Thoracic aorta (tissue), 2 donors: ENCODE results near the gene M1AP. TPM values are rescaled to one million over a fixed set of nuclear protein-coding genes. Genes with fewer than 3 reads are reported as not detected.

Experiments
- ATAC-seq: fragments of 150-250 bp; one replicate; pipeline ENCODE4 v1.8.0; 2017; ENCODE audit warnings: low read depth; ENCODE audit not compliant: insufficient number of reproducible peaks, low FRiP score
- DNase-seq: peaks from one replicate; pipeline ENCODE4 v3.0.0-alpha.2; 2020; ENCODE audit warnings: low spot score
- H3K27ac ChIP-seq, 2 donors: fragments of 200-600 bp; sonication (generic); 1 replicate in 1 of 2; 2 replicates in 1 of 2; pipeline ENCODE4 v1.5.1; 2016; ENCODE audit warnings: mild to moderate bottlenecking in 2 of 2, moderate library complexity in 2 of 2
- H3K27me3 ChIP-seq: fragments of 200-600 bp; sonication (generic); replicated peaks from 2 replicates; pipeline ENCODE4 v1.6.0; 2016; ENCODE audit warnings: mild to moderate bottlenecking; ENCODE audit not compliant: insufficient read depth
- H3K36me3 ChIP-seq: fragments of 200-600 bp; sonication (generic); one replicate; pipeline ENCODE4 v1.5.1; 2016
- H3K4me1 ChIP-seq, 2 donors: fragments of 200-600 bp; sonication (generic); 1 replicate in 1 of 2; 2 replicates in 1 of 2; pipeline versions ENCODE4 v1.5.1 to v1.6.0; 2016; ENCODE audit warnings: low read depth in 2 of 2, mild to moderate bottlenecking in 1 of 2; ENCODE audit not compliant: control insufficient read depth in 1 of 2
- H3K4me3 ChIP-seq: fragments of 200-600 bp; sonication (generic); 2 replicates; pipeline ENCODE4 v1.5.1; 2016; ENCODE audit warnings: mild to moderate bottlenecking
- H3K9me3 ChIP-seq: fragments of 200-600 bp; sonication (generic); 2 replicates; pipeline ENCODE4 v1.5.1; 2016
- total RNA-seq, 2 donors: library from RNA; depleted of rRNA; stranded (reverse); fragments of >200 nt; gene quantifications; one replicate each; pipeline versions ENCODE4 v1.1.0 to v1.2.3, GENCODE V29; 2016
- TF ChIP-seq, protein P1 (sequence below): fragments of 200-600 bp; sonication (generic); IDR thresholded peaks from one replicate; pipeline ENCODE4 v1.5.1; 2019; ENCODE audit warnings: antibody characterized with exemption

Gene M1AP
- total RNA-seq = 1 to 10 TPM in 1 of 2 donors, not detected in 1; 4.5 TPM

- TF ChIP-seq, protein P1, sequence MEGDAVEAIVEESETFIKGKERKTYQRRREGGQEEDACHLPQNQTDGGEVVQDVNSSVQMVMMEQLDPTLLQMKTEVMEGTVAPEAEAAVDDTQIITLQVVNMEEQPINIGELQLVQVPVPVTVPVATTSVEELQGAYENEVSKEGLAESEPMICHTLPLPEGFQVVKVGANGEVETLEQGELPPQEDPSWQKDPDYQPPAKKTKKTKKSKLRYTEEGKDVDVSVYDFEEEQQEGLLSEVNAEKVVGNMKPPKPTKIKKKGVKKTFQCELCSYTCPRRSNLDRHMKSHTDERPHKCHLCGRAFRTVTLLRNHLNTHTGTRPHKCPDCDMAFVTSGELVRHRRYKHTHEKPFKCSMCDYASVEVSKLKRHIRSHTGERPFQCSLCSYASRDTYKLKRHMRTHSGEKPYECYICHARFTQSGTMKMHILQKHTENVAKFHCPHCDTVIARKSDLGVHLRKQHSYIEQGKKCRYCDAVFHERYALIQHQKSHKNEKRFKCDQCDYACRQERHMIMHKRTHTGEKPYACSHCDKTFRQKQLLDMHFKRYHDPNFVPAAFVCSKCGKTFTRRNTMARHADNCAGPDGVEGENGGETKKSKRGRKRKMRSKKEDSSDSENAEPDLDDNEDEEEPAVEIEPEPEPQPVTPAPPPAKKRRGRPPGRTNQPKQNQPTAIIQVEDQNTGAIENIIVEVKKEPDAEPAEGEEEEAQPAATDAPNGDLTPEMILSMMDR = no peak
- Histone ChIP-seq H3K27me3 (no peaks in the 10 kb centered on the region), H3K4me3 (peak within 1 kb of the TSS; percentile 47), H3K4me1 (no peaks in the 10 kb centered on the region), H3K36me3 (no peaks in the 10 kb centered on the region), H3K9me3 (no peaks in the 10 kb centered on the region), H3K27ac (no peak within 1 kb of the TSS)
- DNase-seq (no peak), ATAC-seq (no peak)
These were observed at the start of gene M1AP for GRCh38 chr2:74648009-74648443. Gene M1AP, minus strand, starts transcription at chr2:74648330. Its CDS starts 8,055 bp downstream, at chr2:74640275.

DNA sequence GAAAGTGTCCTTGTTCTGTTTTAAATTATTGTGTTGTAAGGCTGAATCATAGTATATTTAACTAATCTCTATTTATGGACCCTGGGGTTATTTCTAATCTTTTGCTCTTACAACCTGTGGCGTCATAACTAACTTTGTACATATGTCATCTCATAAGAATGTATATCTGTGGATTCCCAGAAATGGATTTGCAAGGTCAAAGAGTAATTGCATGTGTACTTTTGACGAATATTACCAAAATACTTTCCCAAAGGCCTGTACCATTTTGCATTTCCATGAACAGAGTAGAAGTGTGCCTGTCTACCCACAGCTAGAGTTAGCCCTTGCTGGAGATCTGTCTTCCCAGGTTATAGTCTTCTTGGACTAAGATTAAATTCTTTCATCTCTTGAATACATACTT lies 48.7 kb upstream of the M1AP start:
- H3K36me3 ChIP-seq = no peaks in the 10 kb centered on the region
- TF ChIP-seq, protein P1 = no peak
- ATAC-seq (no peak), DNase-seq (no peak)
- H3K27ac ChIP-seq = no peak overlapping the region
- no peaks in the 10 kb centered on the region for H3K27me3 ChIP-seq
- H3K9me3 ChIP-seq = no peaks in the 10 kb centered on the region
- H3K4me3 ChIP-seq = no peak overlapping the region
- H3K4me1 ChIP-seq = no peaks in the 10 kb centered on the region

GRCh38 chr2:74695663-74696062 lies 47.5 kb upstream of the M1AP start:
- Histone ChIP-seq H3K9me3 (no peaks in the 10 kb centered on the region), H3K36me3 (no peaks in the 10 kb centered on the region), H3K4me3 (no peak overlapping the region), H3K27me3 (no peaks in the 10 kb centered on the region), H3K27ac (no peak overlapping the region), H3K4me1 (no peaks in the 10 kb centered on the region)
- ATAC-seq = no peak
- TF ChIP-seq, protein P1 = no peak
- DNase-seq = no peak

DNA sequence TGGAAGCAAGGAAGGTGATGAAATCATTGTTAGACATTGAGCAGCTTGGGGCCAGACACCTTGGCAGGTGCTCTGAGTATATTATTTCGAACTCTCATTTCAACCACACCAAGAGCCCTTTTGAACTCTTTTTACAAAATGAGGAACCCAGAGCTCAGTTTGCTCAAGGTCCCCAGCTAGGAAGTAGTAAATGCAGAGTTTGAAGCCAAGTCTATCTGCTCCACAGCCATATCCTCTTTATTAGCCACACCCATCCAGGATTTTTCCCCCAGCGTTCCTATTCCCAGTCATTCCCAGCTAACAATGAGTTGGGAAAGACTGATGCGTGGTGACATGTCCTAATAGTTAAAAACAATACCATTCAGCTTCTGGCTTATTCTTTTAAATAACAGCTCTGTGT lies 46.2 kb upstream of the M1AP start:
- H3K36me3 ChIP-seq = no peaks in the 10 kb centered on the region
- TF ChIP-seq, protein P1 = no peak
- no peaks in the 10 kb centered on the region for H3K27me3 ChIP-seq
- no peak overlapping the region for H3K4me3 ChIP-seq
- H3K27ac ChIP-seq = no peak overlapping the region
- no peaks in the 10 kb centered on the region for H3K4me1 ChIP-seq
- ATAC-seq (no peak), DNase-seq (no peak)
- H3K9me3 ChIP-seq = no peaks in the 10 kb centered on the region

DNA sequence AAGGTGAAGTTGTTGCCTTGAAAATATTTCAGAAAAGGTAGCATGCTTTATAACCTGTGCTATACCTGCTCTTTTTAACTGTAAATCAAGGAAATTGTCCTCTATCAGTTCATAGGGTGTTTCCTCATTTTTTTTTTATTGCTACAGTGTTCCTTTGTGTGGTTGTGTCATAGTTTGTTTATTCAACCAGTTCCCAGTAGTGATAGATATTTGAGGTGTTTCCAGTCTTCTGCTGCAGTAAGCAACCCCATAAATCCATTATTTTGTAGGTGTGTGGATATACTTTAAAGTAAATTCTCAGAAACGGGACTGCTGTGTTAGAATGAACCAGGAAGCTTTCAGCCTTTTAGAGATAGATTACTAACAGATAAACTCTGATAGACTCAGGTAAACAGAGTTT lies 45.5 kb upstream of the M1AP start:
- Histone ChIP-seq H3K9me3 (no peaks in the 10 kb centered on the region), H3K27ac (no peak overlapping the region), H3K4me3 (no peak overlapping the region), H3K4me1 (no peaks in the 10 kb centered on the region), H3K36me3 (no peaks in the 10 kb centered on the region), H3K27me3 (no peaks in the 10 kb centered on the region)
- no peak for ATAC-seq
- DNase-seq = no peak
- TF ChIP-seq, protein P1 = no peak
